Fibroblast of the aortic adventitia (primary cell): ENCODE results near the gene PHF3. TPM values are rescaled to one million over a fixed set of nuclear protein-coding genes. Genes with fewer than 3 reads are reported as not detected.

ENCODE experiments used
- DNase-seq: peaks from one replicate; pipeline ENCODE4 v3.0.0-alpha.2; 2010; ENCODE audit warnings: low read depth
- H3K4me3 ChIP-seq: 2 replicates; pipeline ENCODE4 v1.5.1; 2011; ENCODE audit warnings: low read depth, mild to moderate bottlenecking, control low read depth, low read length, moderate library complexity
- CTCF ChIP-seq: IDR thresholded peaks from 2 replicates; pipeline ENCODE4 v1.5.1; 2011; ENCODE audit warnings: mild to moderate bottlenecking, low read length, control low read depth, inconsistent platforms; ENCODE audit not compliant: insufficient read depth
- small RNA-seq: library from RNA; depleted of rRNA; stranded (forward); fragments of <200 nt; gene quantifications from one replicate; pipeline ENCODE3, GENCODE V24; 2012
- total RNA-seq: library from RNA; depleted of rRNA; stranded (reverse); fragments of >200 nt; gene quantifications from 2 replicates; pipeline ENCODE4 v1.2.3, GENCODE V29; 2012; ENCODE audit warnings: low replicate concordance

Gene PHF3
- total RNA-seq, 1 donor = 78.5 TPM

- H3K4me3 ChIP-seq = no peak overlapping the region
- DNase-seq = peak; percentile 73
- TF ChIP-seq CTCF = peak; percentile 28
Observed at GRCh38 chr6:63764318-63764916, 128.8 kb downstream of the PHF3 start.

Small RNA genes within 50 kb of the gene (small RNA-seq; reads per million reads assigned to genes)
- gene AL513043.1 = not detected

Other genes starting within 250 kb of the PHF3 start
- gene PTP4A1, start 63.3 kb upstream of the PHF3 start, total RNA-seq = 9.6 and 46.1 TPM in 2 replicates